GM21526 (cell line): ENCODE data around the gene C1GALT1.

Experiments used
- ATAC-seq: cut with Tn5 transposase; IDR thresholded peaks from one replicate; pipeline ENCODE4 v1.9.1; 2021; ENCODE audit warnings: moderate library complexity; ENCODE audit not compliant: unreplicated experiment, low FRiP score

Gene C1GALT1

GRCh38 chr7:7265081-7266075 is 83.0 kb downstream of the C1GALT1 start:
- no peak for ATAC-seq

- no peak for ATAC-seq
These were observed 84.0 kb downstream of the C1GALT1 start for GRCh38 chr7:7266257-7266881.

GRCh38 chr7:7271094-7271874 is 88.9 kb downstream of the C1GALT1 start:
- ATAC-seq, result no peak

- no peak for ATAC-seq
These were observed 90.0 kb downstream of the C1GALT1 start for GRCh38 chr7:7272294-7272693.

GRCh38 chr7:7274782-7275181 is 92.4 kb downstream of the C1GALT1 start:
- no peak for ATAC-seq

- no peak for ATAC-seq
These were observed 93.8 kb downstream of the C1GALT1 start for GRCh38 chr7:7276161-7276560.

- no peak for ATAC-seq
These were observed 108.2 kb downstream of the C1GALT1 start for GRCh38 chr7:7290429-7291122.

- ATAC-seq, result peak; percentile 49
These were observed 109.7 kb downstream of the C1GALT1 start for GRCh38 chr7:7292085-7292484.

GRCh38 chr7:7292608-7293007 is 110.3 kb downstream of the C1GALT1 start:
- no peak for ATAC-seq

GRCh38 chr7:7293092-7293491 is 110.7 kb downstream of the C1GALT1 start:
- no peak for ATAC-seq

GRCh38 chr7:7294911-7295310 is 112.6 kb downstream of the C1GALT1 start:
- no peak for ATAC-seq
